H9 (cell line): Measurements from ENCODE around the gene ABCF1. TPM values are rescaled to one million over a fixed set of nuclear protein-coding genes. Genes with fewer than 3 reads are reported as not detected.

ENCODE experiments used
- DNase-seq: peaks from one replicate; pipeline ENCODE4 v3.0.0-alpha.2; 2017
- H2AFZ ChIP-seq: one replicate; pipeline ENCODE4 v1.6.1; 2013; ENCODE audit warnings: mild to moderate bottlenecking, low read length, control low read depth, moderate library complexity
- H2AK5ac ChIP-seq: 2 replicates; pipeline ENCODE4 v1.6.1; 2013; ENCODE audit warnings: low read length, control low read depth, mixed read lengths; ENCODE audit not compliant: insufficient read length
- H2BK120ac ChIP-seq: one replicate; pipeline ENCODE4 v1.6.1; 2013; ENCODE audit warnings: low read depth, mild to moderate bottlenecking, low read length, control low read depth, inconsistent platforms; ENCODE audit not compliant: poor library complexity, severe bottlenecking
- H2BK12ac ChIP-seq: 2 replicates; pipeline ENCODE4 v1.6.1; 2013; ENCODE audit warnings: low read length, control low read depth, mixed read lengths, low read depth; ENCODE audit not compliant: insufficient read length
- H2BK15ac ChIP-seq: 2 replicates; pipeline ENCODE4 v1.6.1; 2013; ENCODE audit warnings: low read depth, low read length, control low read depth
- H2BK20ac ChIP-seq: one replicate; pipeline ENCODE4 v1.6.1; 2013; ENCODE audit warnings: low read depth, mild to moderate bottlenecking, low read length, control low read depth, inconsistent platforms; ENCODE audit not compliant: poor library complexity, severe bottlenecking
- H2BK5ac ChIP-seq: 2 replicates; pipeline ENCODE4 v1.6.1; 2013; ENCODE audit warnings: low read length, control low read depth, mixed read lengths; ENCODE audit not compliant: insufficient read length
- H3K14ac ChIP-seq: 2 replicates; pipeline ENCODE4 v1.6.1; 2013; ENCODE audit warnings: low read length, control low read depth; ENCODE audit not compliant: insufficient read depth
- H3K18ac ChIP-seq: 2 replicates; pipeline ENCODE4 v1.6.1; 2013; ENCODE audit warnings: low read depth, mild to moderate bottlenecking, mixed read lengths, low read length, control low read depth; ENCODE audit not compliant: insufficient read length
- H3K23ac ChIP-seq: 2 replicates; pipeline ENCODE4 v1.6.1; 2013; ENCODE audit warnings: low read length, control low read depth, mixed read lengths, low read depth; ENCODE audit not compliant: insufficient read length
- H3K23me2 ChIP-seq: 2 replicates; pipeline ENCODE4 v1.6.1; 2013; ENCODE audit warnings: low read depth, mild to moderate bottlenecking, mixed read lengths, low read length, control low read depth; ENCODE audit not compliant: insufficient read length, poor library complexity, severe bottlenecking
- H3K27ac ChIP-seq: 2 replicates; pipeline ENCODE4 v1.5.1; 2013; ENCODE audit warnings: low read length, control low read depth, mixed read lengths, low read depth; ENCODE audit not compliant: insufficient read length
- H3K27me3 ChIP-seq: 2 replicates; pipeline ENCODE4 v1.6.1; 2013; ENCODE audit warnings: low read length, control low read depth, inconsistent platforms; ENCODE audit not compliant: insufficient read depth
- H3K4ac ChIP-seq: 2 replicates; pipeline ENCODE4 v1.6.1; 2013; ENCODE audit warnings: low read depth, mild to moderate bottlenecking, control low read depth, inconsistent platforms, low read length, moderate library complexity
- H3K4me1 ChIP-seq: 2 replicates; pipeline ENCODE4 v1.6.1; 2013; ENCODE audit warnings: low read length, control low read depth, inconsistent platforms; ENCODE audit not compliant: insufficient read depth
- H3K4me2 ChIP-seq: 2 replicates; pipeline ENCODE4 v1.6.1; 2013; ENCODE audit warnings: low read length, control low read depth, mixed read lengths; ENCODE audit not compliant: insufficient read length, insufficient read depth
- H3K56ac ChIP-seq: 2 replicates; pipeline ENCODE4 v1.6.1; 2013; ENCODE audit warnings: low read depth, mild to moderate bottlenecking, mixed read lengths, low read length, control low read depth; ENCODE audit not compliant: insufficient read length
- H3K79me1 ChIP-seq: 2 replicates; pipeline ENCODE4 v1.6.1; 2013; ENCODE audit warnings: low read depth, mild to moderate bottlenecking, moderate library complexity, low read length, control low read depth, inconsistent platforms; ENCODE audit not compliant: insufficient read depth, poor library complexity, severe bottlenecking
- H3K79me2 ChIP-seq: 2 replicates; pipeline ENCODE4 v1.6.1; 2013; ENCODE audit warnings: low read length, control low read depth, inconsistent platforms; ENCODE audit not compliant: insufficient read depth
- H3K9ac ChIP-seq: 2 replicates; pipeline ENCODE4 v1.6.1; 2013; ENCODE audit warnings: low read length, control low read depth, mixed read lengths; ENCODE audit not compliant: insufficient read length; ENCODE audit errors: extremely low read depth
- H3K9me3 ChIP-seq: one replicate; pipeline ENCODE4 v1.6.1; 2013; ENCODE audit warnings: low read depth, low read length, inconsistent platforms; ENCODE audit not compliant: control insufficient read depth
- H3T11ph ChIP-seq: one replicate; pipeline ENCODE4 v1.6.1; 2013; ENCODE audit warnings: mild to moderate bottlenecking, low read length, control low read depth, inconsistent platforms
- H4K20me1 ChIP-seq: one replicate; pipeline ENCODE4 v1.6.1; 2013; ENCODE audit not compliant: control insufficient read depth, insufficient read length, insufficient read depth
- H4K5ac ChIP-seq: 2 replicates; pipeline ENCODE4 v1.6.1; 2013; ENCODE audit warnings: low read depth, mild to moderate bottlenecking, mixed read lengths, low read length, control low read depth; ENCODE audit not compliant: insufficient read length
- H4K8ac ChIP-seq: replicated peaks from 2 replicates; pipeline ENCODE4 v1.6.1; 2013; ENCODE audit warnings: low read length, control low read depth, mixed read lengths, low read depth; ENCODE audit not compliant: insufficient read length
- H4K91ac ChIP-seq: 2 replicates; pipeline ENCODE4 v1.6.1; 2013; ENCODE audit warnings: low read depth, mild to moderate bottlenecking, moderate library complexity, mixed read lengths, low read length, control low read depth; ENCODE audit not compliant: insufficient read length
- H3K27ac Mint-ChIP-seq, 3 experiments: 2 replicates in 2 of 3; 3 replicates in 1 of 3; pipeline ENCODE4 v1.8.0; 2020 to 2021; ENCODE audit warnings: mixed read lengths in 3 of 3, mild to moderate bottlenecking in 1 of 3, moderate library complexity in 1 of 3
- H3K27me3 Mint-ChIP-seq: 2 replicates; pipeline ENCODE4 v1.8.0; 2021; ENCODE audit warnings: low read depth, mild to moderate bottlenecking, moderate library complexity, mixed read lengths
- H3K36me3 Mint-ChIP-seq, 3 experiments: 2 replicates in 2 of 3; 3 replicates in 1 of 3; pipeline ENCODE4 v1.8.0; 2020 to 2021; ENCODE audit warnings: low read depth in 3 of 3, mixed read lengths in 3 of 3; ENCODE audit not compliant: insufficient read depth in 1 of 3
- H3K4me1 Mint-ChIP-seq, 2 experiments: 2 replicates each; pipeline ENCODE4 v1.8.0; 2020; ENCODE audit warnings: mixed read lengths in 2 of 2
- H3K4me3 Mint-ChIP-seq, 2 experiments: 2 replicates in 1 of 2; 3 replicates in 1 of 2; pipeline ENCODE4 v1.8.0; 2020 to 2021; ENCODE audit warnings: mild to moderate bottlenecking in 2 of 2, mixed read lengths in 2 of 2, moderate library complexity in 1 of 2
- H3K9me3 Mint-ChIP-seq, 2 experiments: 2 replicates in 1 of 2; 3 replicates in 1 of 2; pipeline ENCODE4 v1.8.0; 2020; ENCODE audit warnings: mild to moderate bottlenecking in 2 of 2, mixed read lengths in 2 of 2, moderate library complexity in 1 of 2
- WGBS: extraction: QIAGEN DNeasy Blood & Tissue Kit; methylation state at CpG from one replicate; pipeline ENCODE4 v1.1.7; 2013; ENCODE audit warnings: missing lambda C conversion rate, low lambda C conversion rate, mixed read lengths; ENCODE audit not compliant: insufficient read length; ENCODE audit errors: extremely low coverage; 5-methylcytosine and 5-hydroxymethylcytosine counted together
- total RNA-seq: library from RNA; stranded (reverse); gene quantifications from 2 replicates; pipeline ENCODE4 v1.2.1, GENCODE V29; 2021
- TF ChIP-seq, protein P1 (sequence below): fragments of 200-600 bp; sonication (generic); conservative IDR thresholded peaks from 3 replicates; pipeline ENCODE4 v1.8.0; 2021; ENCODE audit warnings: antibody characterized with exemption, mild to moderate bottlenecking

ABCF1 gene
- total RNA-seq, 1 experiment from 2014 or later, result 118 TPM

DNA sequence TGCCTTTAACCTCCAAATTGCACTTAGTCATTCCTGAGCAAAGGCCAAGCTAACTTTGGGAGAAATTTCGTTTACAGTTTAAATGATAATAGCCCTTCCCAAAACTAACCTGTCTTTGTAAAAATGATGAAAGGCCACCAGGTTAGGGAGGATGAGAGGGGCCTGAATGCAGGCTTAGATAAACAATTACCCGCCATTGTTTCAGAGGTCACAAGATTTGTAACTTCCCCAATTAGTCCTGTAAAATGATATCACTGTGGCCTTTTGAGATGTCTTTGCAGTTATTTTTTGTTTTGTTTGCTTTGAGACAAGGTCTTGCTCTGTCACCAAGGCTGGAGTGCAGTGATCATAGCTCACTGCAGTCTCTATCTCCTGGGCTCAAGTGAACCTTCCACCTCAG, 41.2 kb upstream of the ABCF1 start:
- H4K8ac ChIP-seq, result no peak overlapping the region
- no peak overlapping the region for H2BK15ac ChIP-seq
- H3K79me1 ChIP-seq, result no peaks in the 10 kb centered on the region
- no peak overlapping the region for H3T11ph ChIP-seq
- no peak overlapping the region for H3K18ac ChIP-seq
- no peak overlapping the region for H2AK5ac ChIP-seq
- no peaks in the 10 kb centered on the region for H3K23me2 ChIP-seq
- no peak overlapping the region for H4K5ac ChIP-seq
- no peak overlapping the region for H2AFZ ChIP-seq
- H3K27ac ChIP-seq, result no peak overlapping the region
- no peaks in the 10 kb centered on the region for H4K20me1 ChIP-seq
- H3K36me3 Mint-ChIP-seq, result no peaks in the 10 kb centered on the region
- H3K23ac ChIP-seq, result no peak overlapping the region
- H3K9me3 Mint-ChIP-seq, result peaks cover 0 to 1% of the 10 kb centered on the region in 2 experiments; a peak in 3 of 5 replicates
- no peak overlapping the region for H3K4me3 Mint-ChIP-seq
- H3K9me3 ChIP-seq, result no peaks in the 10 kb centered on the region
- no peak overlapping the region for H2BK12ac ChIP-seq
- no peak overlapping the region for H2BK20ac ChIP-seq
- no peaks in the 10 kb centered on the region for H3K4me1 ChIP-seq
- H2BK5ac ChIP-seq, result no peak overlapping the region
- WGBS, result no CpG with 5 or more reads among the region's 2 CpGs
- H3K4me2 ChIP-seq, result no peak overlapping the region
- H3K9ac ChIP-seq, result no peak overlapping the region
- no peak for DNase-seq
- no peak overlapping the region for H3K4ac ChIP-seq
- H3K56ac ChIP-seq, result no peak overlapping the region
- H4K91ac ChIP-seq, result no peak overlapping the region
- no peak overlapping the region for H2BK120ac ChIP-seq
- no peaks in the 10 kb centered on the region for H3K79me2 ChIP-seq
- H3K27me3 ChIP-seq, result no peaks in the 10 kb centered on the region
- TF ChIP-seq, protein P1, sequence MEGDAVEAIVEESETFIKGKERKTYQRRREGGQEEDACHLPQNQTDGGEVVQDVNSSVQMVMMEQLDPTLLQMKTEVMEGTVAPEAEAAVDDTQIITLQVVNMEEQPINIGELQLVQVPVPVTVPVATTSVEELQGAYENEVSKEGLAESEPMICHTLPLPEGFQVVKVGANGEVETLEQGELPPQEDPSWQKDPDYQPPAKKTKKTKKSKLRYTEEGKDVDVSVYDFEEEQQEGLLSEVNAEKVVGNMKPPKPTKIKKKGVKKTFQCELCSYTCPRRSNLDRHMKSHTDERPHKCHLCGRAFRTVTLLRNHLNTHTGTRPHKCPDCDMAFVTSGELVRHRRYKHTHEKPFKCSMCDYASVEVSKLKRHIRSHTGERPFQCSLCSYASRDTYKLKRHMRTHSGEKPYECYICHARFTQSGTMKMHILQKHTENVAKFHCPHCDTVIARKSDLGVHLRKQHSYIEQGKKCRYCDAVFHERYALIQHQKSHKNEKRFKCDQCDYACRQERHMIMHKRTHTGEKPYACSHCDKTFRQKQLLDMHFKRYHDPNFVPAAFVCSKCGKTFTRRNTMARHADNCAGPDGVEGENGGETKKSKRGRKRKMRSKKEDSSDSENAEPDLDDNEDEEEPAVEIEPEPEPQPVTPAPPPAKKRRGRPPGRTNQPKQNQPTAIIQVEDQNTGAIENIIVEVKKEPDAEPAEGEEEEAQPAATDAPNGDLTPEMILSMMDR, result no peak
- H3K27ac Mint-ChIP-seq, result no peak overlapping the region
- H3K27me3 Mint-ChIP-seq, result peaks cover 11% of the 10 kb centered on the region
- no peak overlapping the region for H3K14ac ChIP-seq
- H3K4me1 Mint-ChIP-seq, result peaks cover 0 to 5% of the 10 kb centered on the region in 2 experiments; a peak in 2 of 4 replicates
